K562 (cell line): Measurements from ENCODE around the gene CKAP5. TPM values are rescaled to one million over a fixed set of nuclear protein-coding genes. Genes with fewer than 3 reads are reported as not detected.
A peak's percentile ranks its signal among the peaks of the same experiment; 100 is the strongest.
"Not testable (repeated sequence)": the region's sequence is repeated elsewhere in the genome, so short reads cannot be mapped to it uniquely, and the experiment has no call there.

Source experiments
- ATAC-seq: fragments of 200-7000 bp; cut with Tn5 transposase; 3 replicates; pipeline ENCODE4 v1.9.1; 2020; ENCODE audit warnings: moderate library complexity
- BruUV-seq: library from RNA; stranded (reverse); fragments of 400-500 nt; replicated peaks from 2 replicates; lab custom pipeline; 2021; lab: Mats Ljungman, UMichigan
- CTCF ChIA-PET: fragments of 300-600 bp; formaldehyde crosslinking; extraction: SDS; loops from one replicate; lab custom pipeline; 2021; ENCODE audit warnings: low intra/inter-chr PET ratio; lab: Yijun Ruan, JAX
- POLR2A ChIA-PET: fragments of 300-600, 350-650 bp; sonication (Branson Sonifier 250); formaldehyde crosslinking; extraction: SDS; loops from one replicate; lab custom pipeline; 2021; ENCODE audit warnings: antibody characterized with exemption, inconsistent platforms; lab: Yijun Ruan, JAX
- DNase-seq, 4 experiments: peaks; one replicate each; pipeline versions ENCODE4 v3.0.0 to v3.0.0-alpha.2; 2011 to 2018; ENCODE audit warnings: low spot score in 3 of 4, mixed read lengths in 3 of 4; ENCODE audit errors: extremely low read depth in 1 of 4
- FAIRE-seq: peaks from 2 replicates; lab custom pipeline; 2011; peaks lifted over from hg19 to GRCh38; lab: Jason Lieb, UNC
- H2AFZ ChIP-seq: 2 replicates; pipeline ENCODE4 v1.6.0; 2011; ENCODE audit warnings: low read depth, low read length, control low read depth, inconsistent platforms
- H3K27ac ChIP-seq: fragments of 200-600 bp; 3 replicates; pipeline ENCODE4 v1.8.0; 2011; ENCODE audit warnings: low read depth, mild to moderate bottlenecking, control low read depth, inconsistent platforms, low read length, moderate library complexity, mixed read lengths; ENCODE audit errors: extremely low read depth
- H3K27me3 ChIP-seq, 2 experiments: fragments of 300-600 bp in 1 of 2; 2 replicates in 1 of 2; 3 replicates in 1 of 2; pipeline versions ENCODE4 v1.6.0 to v1.8.0; 2011; ENCODE audit warnings: inconsistent platforms in 2 of 2, low read length in 2 of 2, mild to moderate bottlenecking in 1 of 2, mixed read lengths in 1 of 2, moderate library complexity in 1 of 2; ENCODE audit not compliant: control insufficient read depth in 2 of 2, insufficient read depth in 2 of 2
- H3K36me3 ChIP-seq: fragments of 300-600 bp; 3 replicates; pipeline ENCODE4 v1.8.0; 2011; ENCODE audit warnings: mild to moderate bottlenecking, low read length, inconsistent platforms; ENCODE audit not compliant: control insufficient read depth, insufficient read depth
- H3K4me1 ChIP-seq, 2 experiments: fragments of 200-600 bp in 1 of 2; replicated peaks in 1 of 2; 2 replicates in 1 of 2; 3 replicates in 1 of 2; pipeline versions ENCODE4 v1.5.1 to v1.8.0; 2011; ENCODE audit warnings: inconsistent platforms in 2 of 2, low read length in 2 of 2, mild to moderate bottlenecking in 1 of 2, mixed read lengths in 1 of 2, moderate library complexity in 1 of 2; ENCODE audit not compliant: control insufficient read depth in 2 of 2, insufficient read depth in 2 of 2
- H3K4me2 ChIP-seq: 2 replicates; pipeline ENCODE4 v1.6.1; 2011; ENCODE audit warnings: low read length, control low read depth, inconsistent platforms, mixed read lengths; ENCODE audit not compliant: insufficient read depth
- H3K4me3 ChIP-seq: fragments of 200-600 bp; sonication (generic), shearing (Covaris generic); 2 replicates; pipeline ENCODE4 v1.5.1; 2016; ENCODE audit warnings: control low read depth, inconsistent platforms
- H3K79me2 ChIP-seq: fragments of 200-600 bp; 3 replicates; pipeline ENCODE4 v1.8.0; 2011; ENCODE audit warnings: low read length, inconsistent platforms; ENCODE audit not compliant: control insufficient read depth, insufficient read depth
- H3K9ac ChIP-seq, 2 experiments: 2 replicates each; pipeline versions ENCODE4 v1.6.0 to v1.6.1; 2011; ENCODE audit warnings: low read depth in 2 of 2, low read length in 2 of 2, control low read depth in 1 of 2, inconsistent platforms in 1 of 2, mild to moderate bottlenecking in 1 of 2, mixed read lengths in 1 of 2; ENCODE audit not compliant: insufficient read depth in 1 of 2
- H3K9me1 ChIP-seq: one replicate; pipeline ENCODE4 v1.6.0; 2011; ENCODE audit warnings: inconsistent platforms, mild to moderate bottlenecking, low read length, moderate library complexity; ENCODE audit not compliant: control insufficient read depth, insufficient read depth
- H3K9me3 ChIP-seq: replicated peaks from 2 replicates; pipeline ENCODE4 v1.5.1; 2011; ENCODE audit warnings: low read depth, low read length, inconsistent platforms; ENCODE audit not compliant: control insufficient read depth, insufficient read depth
- H4K20me1 ChIP-seq: replicated peaks from 2 replicates; pipeline ENCODE4 v1.6.1; 2011; ENCODE audit warnings: low read length, inconsistent platforms, mixed read lengths; ENCODE audit not compliant: control insufficient read depth, insufficient read depth
- ATF6 ChIP-seq: sonication (generic); formaldehyde crosslinking; IDR thresholded peaks from 2 replicates; pipeline ENCODE4 v1.4.0; 2020; ENCODE audit warnings: mild to moderate bottlenecking, missing genetic modification reagents
- HIVEP1 ChIP-seq: fragments of 250-450 bp; sonication (Bioruptor Pico); IDR thresholded peaks from 2 replicates; pipeline ENCODE4 v1.4.0; 2020; ENCODE audit warnings: mild to moderate bottlenecking
- JUND ChIP-seq, 2 experiments: IDR thresholded peaks; 2 replicates in 1 of 2; 3 replicates in 1 of 2; pipeline ENCODE4 v1.6.1; 2011; ENCODE audit warnings: borderline replicate concordance in 2 of 2, low read depth in 2 of 2, low read length in 2 of 2, improper control_type of control experiment in 1 of 2, missing biosample characterization in 1 of 2, missing genetic modification characterization in 1 of 2, missing genetic modification reagents in 1 of 2
- KDM4B ChIP-seq, 2 experiments: fragments of 450-650 bp in 1 of 2; sonication (generic) in 1 of 2; IDR thresholded peaks; 2 replicates each; pipeline ENCODE4 v1.6.1; 2016 to 2017; ENCODE audit warnings: borderline replicate concordance in 2 of 2, antibody characterized with exemption in 1 of 2, low read depth in 1 of 2, mild to moderate bottlenecking in 1 of 2
- PPARD ChIP-seq: fragments of 250-450 bp; sonication (Bioruptor Pico); IDR thresholded peaks from 2 replicates; pipeline ENCODE4 v1.8.0; 2022; ENCODE audit warnings: inconsistent platforms, mild to moderate bottlenecking, moderate library complexity
- WHSC1 ChIP-seq: IDR thresholded peaks from one replicate; pipeline ENCODE4 v1.6.1; 2012; ENCODE audit warnings: low read length, control low read depth, inconsistent platforms
- ZC3H8 ChIP-seq: fragments of 450-650 bp; IDR thresholded peaks from 2 replicates; pipeline ENCODE4 v1.6.1; 2017
- WGBS: fragments of 100-300 bp; shearing (Covaris generic); methylation state at CpG from one replicate; pipeline ENCODE4 v1.1.6; 2016; ENCODE audit warnings: low coverage, mixed read lengths; ENCODE audit not compliant: insufficient coverage; ENCODE audit errors: missing lambda C conversion rate; 5-methylcytosine and 5-hydroxymethylcytosine counted together
- in situ Hi-C: fragments of 300-500 bp; cut with MboI; formaldehyde crosslinking; loops from 4 replicates; pipeline ENCODE4 v1.15.0; 2018; ENCODE audit warnings: inconsistent platforms, mixed read lengths
- intact Hi-C: fragments of 100-400 bp; cut with micrococcal nuclease; formaldehyde crosslinking; loops from 2 replicates; pipeline ENCODE4 v1.14.2; 2022
- polyA plus RNA-seq, 8 experiments: library from polyadenylated mRNA; depleted of rRNA in 4 of 8; stranded (reverse) in 5 of 8; unstranded in 3 of 8; fragments of >200 nt; fragmentation: Nextera tagmentation in 2 of 8; fragmentation: Illumina TruSeq in 1 of 8; extraction: Ambion mirVana in 2 of 8; extraction: Trizol in 1 of 8; gene quantifications; 2 replicates each; pipeline versions ENCODE4 v1.2.1 to v1.2.3, GENCODE V29; 2011 to 2014; ENCODE audit warnings: inconsistent platforms in 1 of 8, missing spikeins in 1 of 8
- total RNA-seq, 7 experiments: library from RNA; depleted of rRNA in 6 of 7; stranded (reverse); fragments of >200 nt in 6 of 7; fragmentation: Illumina TruSeq in 2 of 7; extraction: Trizol in 2 of 7; gene quantifications; 2 replicates each; pipeline versions ENCODE4 v1.2.1 to v1.2.3, GENCODE V29; 2011 to 2021; ENCODE audit warnings: low replicate concordance in 1 of 7

The CKAP5 gene
- total and polyA plus RNA-seq, 9 of the 15 experiments (the other 6 are each of a cell fraction or from before 2014, with no cell fraction given), result 60.1 to 239 (median 139) TPM

GRCh38 chr11:46710821-46711269 lies 135.2 kb downstream of the CKAP5 start:
- Histone ChIP-seq H3K9ac (no peak overlapping the region; a peak in 1 of 4 replicates), H3K4me3 (no peak overlapping the region)
- in situ Hi-C loops, result no loop called here
- CTCF ChIA-PET, result no interaction called here
- TF ChIP-seq JUND (IDR thresholded peaks at IDR 0.05; ENCODE audit: borderline replicate concordance, low read depth, low read length) (no peak), JUND (tag; IDR thresholded peaks at IDR 0.05; ENCODE audit: borderline replicate concordance, low read depth, low read length) (no peak), WHSC1 (no peak), PPARD (no peak), ATF6 (CRISPR knock-in tag) (no peak), KDM4B (IDR thresholded peaks at IDR 0.05; ENCODE audit: borderline replicate concordance in 2 of 2, low read depth in 1 of 2) (no peak), HIVEP1 (no peak), ZC3H8 (no peak)
- TF ChIP-seq, all 486 proteins: peak for 0
- no peaks in the 10 kb centered on the region for H4K20me1 ChIP-seq
- no peaks in the 10 kb centered on the region for H3K9me3 ChIP-seq
- POLR2A ChIA-PET, result interaction anchor here (1.0 to 1.9 kb wide), 3 partner anchors 10 to 61 kb away, joined by 3 to 7 read pairs (median 3); partner anchors contain the start of gene ZNF408
- FAIRE-seq (no peak), DNase-seq (no peak), ATAC-seq (peak; percentile 24)
- H3K4me2 ChIP-seq, result no peak overlapping the region
- no TSS peak for BruUV-seq
- H3K79me2 ChIP-seq, result no peaks in the 10 kb centered on the region
- no peak overlapping the region for H3K27ac ChIP-seq
- H3K4me1 ChIP-seq, result no peaks in the 10 kb centered on the region
- intact Hi-C loops, result no loop called here
- no peak overlapping the region for H2AFZ ChIP-seq
- H3K9me1 ChIP-seq, result no peaks in the 10 kb centered on the region
- H3K36me3 ChIP-seq, result peaks cover 15% of the 10 kb centered on the region; the same call in 1 of the 3 replicates
- no peaks in the 10 kb centered on the region for H3K27me3 ChIP-seq
- WGBS, result 53% methylated on average over 10 of the region's 10 CpGs

DNA sequence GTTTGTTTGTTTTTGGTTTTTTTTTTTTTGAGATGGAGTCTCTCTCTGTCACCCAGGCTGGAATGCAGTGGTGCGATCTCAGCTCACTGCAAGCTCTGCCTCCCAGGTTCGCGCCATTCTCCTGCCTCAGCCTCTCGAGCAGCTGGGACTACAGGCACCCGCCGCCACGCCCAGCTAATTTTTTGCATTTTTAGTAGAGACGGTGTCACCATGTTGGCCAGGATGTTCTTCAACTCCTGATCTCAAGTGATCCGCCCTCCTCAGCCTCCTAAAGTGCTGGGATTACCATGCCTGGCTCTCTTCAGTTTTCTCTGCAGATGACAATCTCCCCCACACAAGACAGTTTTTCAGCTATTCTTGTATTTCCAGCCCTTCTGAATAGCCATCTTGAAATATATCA lies 136.7 kb downstream of the CKAP5 start:
- POLR2A ChIA-PET, result interaction anchor here (0.6 to 0.9 kb wide), 2 partner anchors 13 to 425 kb away, joined by 3 read pairs; no protein-coding TSS in a partner anchor
- H3K9ac ChIP-seq, H3K4me2 ChIP-seq, H3K27me3 ChIP-seq, in situ Hi-C loops, H2AFZ ChIP-seq, H4K20me1 ChIP-seq, ATAC-seq, CTCF ChIA-PET, BruUV-seq, DNase-seq, H3K27ac ChIP-seq, H3K4me3 ChIP-seq, H3K4me1 ChIP-seq, intact Hi-C loops, H3K9me3 ChIP-seq, H3K9me1 ChIP-seq, H3K79me2 ChIP-seq, FAIRE-seq: not testable (repeated sequence)
- peaks cover 30% of the 10 kb centered on the region; the same call in 2 of the 3 replicates for H3K36me3 ChIP-seq
- WGBS, result 73% methylated on average over 9 of the region's 9 CpGs
